Right cardiac atrium (tissue), 5 donors: Measurements from ENCODE around the gene VGF. TPM values are rescaled to one million over a fixed set of nuclear protein-coding genes. Genes with fewer than 3 reads are reported as not detected.

Experiments used
- microRNA-seq, 2 donors: library from miRNA; unstranded; fragments of <30 nt; microRNA quantifications; one replicate each; pipeline ENCODE4 v1.2.0, GENCODE V29; 2020 to 2021
- polyA plus RNA-seq: library from polyadenylated mRNA; stranded (reverse); fragments of 200-250 nt; gene quantifications from one replicate; pipeline ENCODE4 v1.2.3, GENCODE V29; 2013
- total RNA-seq, 4 donors: library from RNA; stranded (reverse); fragmentation: NEBNext Ultra II Directional; extraction: Animal tissue kit (Norgen Biotek cat#: 25700); gene quantifications; one replicate each; pipeline ENCODE4 v1.2.1, GENCODE V29; 2021
- donor health status: healthy with polysubstance abuse.
- donor health status: DM: no; HTN: yes; CAD: no.
- donor health status: DM: no; HTN: no; CAD: no.
- donor health status: DM: no; HTN: yes; CAD: no; lungs with severe emphysema.
- donor health status: DM: yes; HTN: yes; CAD: no.

VGF gene
- total and polyA plus RNA-seq, 5 donors = 0.07 TPM; not detected in 4

Small RNA genes within 50 kb of the gene (microRNA-seq; reads per million reads assigned to microRNA genes)
- 0 reads per million in 2 donors for gene MIR4653

Other genes starting within 250 kb of the VGF start
- under 1 TPM; 0.06 to 0.18 (median 0.10) TPM for gene MUC3A, start 216.0 kb downstream of the VGF start, total RNA-seq
- 0.63 TPM for gene MUC3A, start 216.0 kb downstream of the VGF start, polyA plus RNA-seq
- not detected for gene MUC12, start 196.0 kb downstream of the VGF start, total RNA-seq
- 0.63 TPM for gene MUC12, start 196.0 kb downstream of the VGF start, polyA plus RNA-seq
- not detected for gene MUC17, start 145.5 kb downstream of the VGF start, total RNA-seq
- gene MUC17, start 145.5 kb downstream of the VGF start, polyA plus RNA-seq = not detected
- gene TRIM56, start 80.1 kb downstream of the VGF start, total RNA-seq = 10 to 100 TPM; 20.0 to 24.5 (median 22.3) TPM
- 11.4 TPM for gene TRIM56, start 80.1 kb downstream of the VGF start, polyA plus RNA-seq
- 10 to 100 TPM in 1 of 4 donors, 1 to 10 TPM in 3; 1.2 to 11.9 (median 2.2) TPM for gene SERPINE1, start 38.5 kb downstream of the VGF start, total RNA-seq
- 4.5 TPM for gene SERPINE1, start 38.5 kb downstream of the VGF start, polyA plus RNA-seq
- 10 to 100 TPM; 10.7 to 14.3 (median 12.0) TPM for gene AP1S1, start 11.1 kb downstream of the VGF start, total RNA-seq
- 20.9 TPM for gene AP1S1, start 11.1 kb downstream of the VGF start, polyA plus RNA-seq
- not detected for gene NAT16, start 14.7 kb upstream of the VGF start, total RNA-seq
- gene NAT16, start 14.7 kb upstream of the VGF start, polyA plus RNA-seq = not detected
- not detected for gene MOGAT3, start 35.5 kb upstream of the VGF start, total RNA-seq
- not detected for gene MOGAT3, start 35.5 kb upstream of the VGF start, polyA plus RNA-seq
- 10 to 100 TPM; 34.8 to 52.8 (median 44.0) TPM for gene PLOD3, start 52.0 kb upstream of the VGF start, total RNA-seq
- gene PLOD3, start 52.0 kb upstream of the VGF start, polyA plus RNA-seq = 31.2 TPM
- 10 to 100 TPM; 51.5 to 62.8 (median 55.5) TPM for gene ZNHIT1, start 52.6 kb upstream of the VGF start, total RNA-seq
- gene ZNHIT1, start 52.6 kb upstream of the VGF start, polyA plus RNA-seq = 108 TPM
- gene CLDN15, start 72.2 kb upstream of the VGF start, total RNA-seq = 1 to 10 TPM; 2.4 to 3.4 (median 3.0) TPM
- 4.2 TPM for gene CLDN15, start 72.2 kb upstream of the VGF start, polyA plus RNA-seq
- 100 to 1,000 TPM; 245 to 315 (median 279) TPM for gene FIS1, start 79.5 kb upstream of the VGF start, total RNA-seq
- gene FIS1, start 79.5 kb upstream of the VGF start, polyA plus RNA-seq = 297 TPM
- 10 to 100 TPM; 22.0 to 34.7 (median 26.9) TPM for gene IFT22, start 156.2 kb upstream of the VGF start, total RNA-seq
- 35.0 TPM for gene IFT22, start 156.2 kb upstream of the VGF start, polyA plus RNA-seq
- under 1 TPM in 1 of 4 donors, not detected in 3; 0.09 TPM for gene COL26A1, start 197.3 kb upstream of the VGF start, total RNA-seq
- gene COL26A1, start 197.3 kb upstream of the VGF start, polyA plus RNA-seq = 0.11 TPM